GM12875 (cell line): ENCODE measurements around the gene NAA35.

Experiments used
- H3K4me3 ChIP-seq: one replicate; pipeline ENCODE4 v1.5.1; 2011; ENCODE audit warnings: low read depth, low read length, control low read depth
- CTCF ChIP-seq: IDR thresholded peaks from 2 replicates; pipeline ENCODE4 v1.5.1; 2011; ENCODE audit warnings: low read depth, mild to moderate bottlenecking, control low read depth, inconsistent platforms, low read length, moderate library complexity, borderline replicate concordance; ENCODE audit not compliant: insufficient read depth

Gene NAA35

GRCh38 chr9:86062845-86063693, 122.1 kb downstream of the NAA35 start:
- no peak for TF ChIP-seq CTCF
- H3K4me3 ChIP-seq, result no peak overlapping the region

GRCh38 chr9:86064220-86064619, 123.3 kb downstream of the NAA35 start:
- no peak for TF ChIP-seq CTCF
- no peak overlapping the region for H3K4me3 ChIP-seq

- no peak overlapping the region for H3K4me3 ChIP-seq
- no peak for TF ChIP-seq CTCF
Measured at GRCh38 chr9:86069206-86069869, 128.4 kb downstream of the NAA35 start.
